Upper lobe of left lung (tissue), 6 donors: ENCODE data around the gene MAP2. TPM values are rescaled to one million over a fixed set of nuclear protein-coding genes. Genes with fewer than 3 reads are reported as not detected.

ENCODE experiments used
- ATAC-seq, 2 donors: fragments of 200-7000 bp; cut with Tn5 transposase; one replicate each; pipeline ENCODE4 v1.9.1; 2022; ENCODE audit warnings: mild to moderate bottlenecking in 2 of 2, moderate library complexity in 2 of 2; ENCODE audit not compliant: low FRiP score in 2 of 2
- DNase-seq, 2 donors: peaks; one replicate each; pipeline ENCODE4 v3.0.0-alpha.2; 2019 to 2020
- H3K27ac ChIP-seq, 4 donors: fragments of 200-600 bp; sonication (generic); one replicate each; pipeline ENCODE4 v1.5.1; 2016 to 2019
- H3K27me3 ChIP-seq, 4 donors: fragments of 200-600 bp; sonication (generic); one replicate each; pipeline ENCODE4 v1.5.1; 2017 to 2019
- H3K36me3 ChIP-seq, 4 donors: fragments of 200-600 bp; sonication (generic); one replicate each; pipeline ENCODE4 v1.5.1; 2016 to 2019
- H3K4me1 ChIP-seq, 4 donors: fragments of 200-600 bp; sonication (generic); one replicate each; pipeline ENCODE4 v1.5.1; 2018 to 2019
- H3K4me3 ChIP-seq, 4 donors: fragments of 200-600 bp; sonication (generic); one replicate each; pipeline ENCODE4 v1.5.1; 2017 to 2019; ENCODE audit warnings: mild to moderate bottlenecking in 2 of 4, moderate library complexity in 1 of 4
- H3K9me3 ChIP-seq, 4 donors: fragments of 200-600 bp; sonication (generic); one replicate each; pipeline ENCODE4 v1.5.1; 2018 to 2019
- CTCF ChIP-seq, 6 experiments: fragments of 450-650 bp in 4 of 6; fragments of 200-600 bp in 2 of 6; sonication (generic) in 2 of 6; IDR thresholded peaks; one replicate each; pipeline ENCODE4 v1.5.1; 2016 to 2019; ENCODE audit warnings: antibody characterized with exemption in 6 of 6
- EP300 ChIP-seq, 4 donors: sonication (generic); formaldehyde crosslinking; IDR thresholded peaks; one replicate each; pipeline ENCODE4 v1.5.1; 2017; ENCODE audit warnings: antibody characterized with exemption in 4 of 4, control low read depth in 2 of 4
- POLR2A ChIP-seq, 4 donors: fragments of 450-650 bp; IDR thresholded peaks; one replicate each; pipeline ENCODE4 v1.5.1; 2016 to 2017; ENCODE audit warnings: antibody characterized with exemption in 4 of 4, mild to moderate bottlenecking in 2 of 4
- POLR2AphosphoS5 ChIP-seq, 2 donors: sonication (generic); formaldehyde crosslinking; IDR thresholded peaks; one replicate each; pipeline ENCODE4 v1.5.1; 2017; ENCODE audit warnings: antibody characterized with exemption in 2 of 2
- WGBS, 2 donors: methylation state at CpG; one replicate each; pipeline ENCODE4 v1.1.5; 2017 to 2018; 5-methylcytosine and 5-hydroxymethylcytosine counted together
- total RNA-seq, 6 donors: library from RNA; depleted of rRNA in 4 of 6; stranded (reverse); fragments of >200 nt in 4 of 6; gene quantifications; one replicate each; pipeline versions ENCODE4 v1.1.0 to v1.2.1, GENCODE V29; 2016 to 2021
- donor health status: DM: no; HTN: no; CAD: no; lungs with moderate emphysema.
- donor health status: DM: no; HTN: yes; CAD: no; lungs with severe emphysema.

MAP2 gene
- total RNA-seq, 6 donors from 2014 or later = 25.2 to 121 (median 58.7) TPM

- ATAC-seq = no peak
- 71 to 78% methylated on average over 5 of the region's 5 CpGs for WGBS, 2 donors
- Histone ChIP-seq H3K27ac (no peak overlapping the region), H3K4me3 (no peak overlapping the region), H3K27me3 (no peaks in the 10 kb centered on the region), H3K4me1 (no peaks in the 10 kb centered on the region), H3K9me3 (no peaks in the 10 kb centered on the region), H3K36me3 (no peaks in the 10 kb centered on the region)
- no peak for DNase-seq
- TF ChIP-seq CTCF (IDR thresholded peaks at IDR 0.05) (no peak), POLR2A (IDR thresholded peaks at IDR 0.05) (no peak), POLR2AphosphoS5 (IDR thresholded peaks at IDR 0.05) (no peak), EP300 (IDR thresholded peaks at IDR 0.05) (no peak)
These were observed 176.7 kb downstream of the MAP2 start for GRCh38 chr2:209600341-209601171.

DNA sequence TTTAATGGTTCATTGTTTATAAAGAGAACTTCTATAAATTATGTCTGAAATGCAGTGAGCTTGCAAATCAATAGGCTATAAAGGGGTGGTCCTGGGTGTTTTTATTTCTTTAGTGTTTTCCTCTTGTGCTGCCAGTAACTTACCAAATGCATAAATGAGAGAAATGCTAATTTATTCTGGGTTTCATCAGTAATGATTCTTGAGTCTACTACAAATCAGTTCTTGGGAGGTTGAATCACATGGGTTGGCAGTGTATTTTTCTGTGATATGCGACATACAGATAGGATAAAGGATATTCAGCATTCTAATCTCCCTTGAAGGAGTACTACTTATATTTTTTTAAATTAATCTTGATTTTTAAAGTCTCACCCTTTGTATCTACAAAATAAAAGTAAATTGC is 177.7 kb downstream of the MAP2 start:
- no peak for ATAC-seq

DNA sequence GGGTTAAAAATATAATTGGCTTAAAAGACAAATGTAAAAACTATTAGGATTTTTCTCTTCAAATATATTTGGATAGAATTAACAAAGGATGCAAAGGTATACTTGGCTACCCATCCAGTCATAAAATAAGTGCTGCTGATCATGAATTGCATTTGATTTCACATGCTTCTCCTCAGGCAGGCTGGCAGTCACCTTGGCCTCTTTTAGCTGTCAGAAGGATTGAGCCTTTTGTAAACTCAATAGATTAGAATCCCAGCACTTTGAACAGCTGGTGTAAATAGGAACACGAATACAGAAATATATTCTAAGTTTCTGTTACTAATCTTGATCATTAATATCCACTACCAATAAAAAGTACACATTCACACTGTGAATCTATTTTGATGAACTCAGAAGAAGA is 178.4 kb downstream of the MAP2 start:
- WGBS, 2 donors = 79 to 80% methylated on average over 1 of the region's 1 CpG
- DNase-seq = no peak
- Histone ChIP-seq H3K4me1 (no peaks in the 10 kb centered on the region), H3K36me3 (no peaks in the 10 kb centered on the region), H3K4me3 (no peak overlapping the region), H3K27ac (no peak overlapping the region), H3K9me3 (no peaks in the 10 kb centered on the region), H3K27me3 (no peaks in the 10 kb centered on the region)
- no peak for ATAC-seq
- TF ChIP-seq EP300 (IDR thresholded peaks at IDR 0.05) (no peak), POLR2A (IDR thresholded peaks at IDR 0.05) (no peak), POLR2AphosphoS5 (IDR thresholded peaks at IDR 0.05) (no peak), CTCF (IDR thresholded peaks at IDR 0.05) (no peak)

More for the DNA sequence above, 177.7 kb downstream of the MAP2 start:
- H3K27me3 ChIP-seq = no peaks in the 10 kb centered on the region
- TF ChIP-seq POLR2A (IDR thresholded peaks at IDR 0.05) (no peak), EP300 (IDR thresholded peaks at IDR 0.05) (no peak), POLR2AphosphoS5 (IDR thresholded peaks at IDR 0.05) (no peak), CTCF (IDR thresholded peaks at IDR 0.05) (no peak)
- H3K9me3 ChIP-seq = no peaks in the 10 kb centered on the region
- H3K4me1 ChIP-seq = no peaks in the 10 kb centered on the region
- H3K36me3 ChIP-seq = no peaks in the 10 kb centered on the region
- DNase-seq = no peak
- WGBS, 2 donors = 94 to 95% methylated on average over 1 of the region's 1 CpG
- no peak overlapping the region for H3K4me3 ChIP-seq
- H3K27ac ChIP-seq = no peak overlapping the region

GRCh38 chr2:209609531-209609930 is 185.7 kb downstream of the MAP2 start:
- no peak overlapping the region for H3K4me3 ChIP-seq
- WGBS, 2 donors = 74 to 86% methylated on average over 2 of the region's 2 CpGs
- no peak overlapping the region for H3K27ac ChIP-seq
- H3K4me1 ChIP-seq = no peaks in the 10 kb centered on the region
- no peaks in the 10 kb centered on the region for H3K27me3 ChIP-seq
- ATAC-seq (no peak), DNase-seq (no peak)
- no peak for TF ChIP-seq EP300 (IDR thresholded peaks at IDR 0.05)
- no peak for TF ChIP-seq POLR2AphosphoS5 (IDR thresholded peaks at IDR 0.05)
- no peak for TF ChIP-seq POLR2A (IDR thresholded peaks at IDR 0.05)
- no peak for TF ChIP-seq CTCF (IDR thresholded peaks at IDR 0.05)
- no peaks in the 10 kb centered on the region for H3K36me3 ChIP-seq
- H3K9me3 ChIP-seq = no peaks in the 10 kb centered on the region

GRCh38 chr2:209610631-209611030 is 186.8 kb downstream of the MAP2 start:
- Histone ChIP-seq H3K4me3 (no peak overlapping the region), H3K27ac (no peak overlapping the region), H3K36me3 (no peaks in the 10 kb centered on the region), H3K4me1 (no peaks in the 10 kb centered on the region), H3K9me3 (no peaks in the 10 kb centered on the region), H3K27me3 (no peaks in the 10 kb centered on the region)
- ATAC-seq (no peak), DNase-seq (no peak)
- TF ChIP-seq EP300 (IDR thresholded peaks at IDR 0.05) (no peak), POLR2AphosphoS5 (IDR thresholded peaks at IDR 0.05) (no peak), CTCF (IDR thresholded peaks at IDR 0.05) (no peak), POLR2A (IDR thresholded peaks at IDR 0.05) (no peak)
- WGBS, 2 donors = 73 to 92% methylated on average over 1 of the region's 1 CpG
